RWPE2 (cell line): ENCODE results near the gene SEC24C.
A peak's percentile ranks its signal among the peaks of the same experiment; 100 is the strongest.

ENCODE experiments used
- ATAC-seq: fragments of 200-7000 bp; cut with Tn5 transposase; 3 replicates; pipeline ENCODE4 v1.9.1; 2021; ENCODE audit warnings: low read depth
- DNase-seq: peaks from one replicate; pipeline ENCODE4 v3.0.0-alpha.2; 2020; ENCODE audit warnings: low spot score
- H3K27ac ChIP-seq: fragments of 450-650 bp; 2 replicates; pipeline ENCODE4 v1.5.1; 2017; ENCODE audit warnings: mild to moderate bottlenecking; ENCODE audit not compliant: poor library complexity, severe bottlenecking
- H3K27me3 ChIP-seq: fragments of 250-450 bp; sonication (Bioruptor Pico); 2 replicates; pipeline ENCODE4 v1.5.1; 2021; ENCODE audit warnings: mild to moderate bottlenecking, moderate library complexity; ENCODE audit not compliant: insufficient read depth, poor library complexity, severe bottlenecking
- H3K36me3 ChIP-seq: fragments of 250-450 bp; sonication (Bioruptor Pico); 2 replicates; pipeline ENCODE4 v1.5.1; 2020; ENCODE audit warnings: low read depth, mild to moderate bottlenecking, moderate library complexity
- H3K4me1 ChIP-seq: fragments of 250-450 bp; sonication (Bioruptor Pico); 2 replicates; pipeline ENCODE4 v1.5.1; 2021; ENCODE audit warnings: mild to moderate bottlenecking, moderate library complexity; ENCODE audit not compliant: insufficient read depth, poor library complexity, severe bottlenecking
- H3K4me3 ChIP-seq: fragments of 250-450 bp; sonication (Bioruptor Pico); 2 replicates; pipeline ENCODE4 v1.5.1; 2021; ENCODE audit warnings: mild to moderate bottlenecking, moderate library complexity; ENCODE audit not compliant: severe bottlenecking
- H3K9me3 ChIP-seq: fragments of 250-450 bp; sonication (Bioruptor Pico); 2 replicates; pipeline ENCODE4 v1.5.1; 2021; ENCODE audit warnings: mild to moderate bottlenecking, moderate library complexity; ENCODE audit not compliant: severe bottlenecking
- TF ChIP-seq, protein P1 (sequence below): fragments of 450-650 bp; IDR thresholded peaks from one replicate; pipeline ENCODE4 v1.5.1; 2017; ENCODE audit warnings: mild to moderate bottlenecking, moderate library complexity; ENCODE audit not compliant: poor library complexity, severe bottlenecking

The SEC24C gene

DNA sequence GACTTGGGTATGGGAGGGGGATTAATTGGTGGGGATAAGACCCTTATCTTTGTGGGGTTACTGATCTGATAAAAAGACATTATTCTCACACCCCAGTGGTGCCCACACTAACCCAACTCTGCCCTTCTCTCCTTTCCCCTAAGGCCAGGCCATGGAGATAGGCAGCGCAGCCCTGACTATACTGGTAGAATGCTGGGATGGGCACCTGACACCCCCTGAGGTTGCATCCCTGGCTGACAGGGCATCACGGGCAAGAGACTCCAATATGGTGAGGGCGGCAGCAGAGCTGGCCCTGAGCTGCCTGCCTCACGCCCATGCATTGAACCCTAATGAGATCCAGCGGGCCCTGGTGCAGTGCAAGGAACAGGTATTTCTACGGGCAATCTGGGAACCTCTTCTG lies 53.9 kb downstream of the SEC24C start:
- H3K4me1 ChIP-seq = no peaks in the 10 kb centered on the region
- peaks cover 68% of the 10 kb centered on the region for H3K36me3 ChIP-seq
- H3K27me3 ChIP-seq = no peaks in the 10 kb centered on the region
- TF ChIP-seq, protein P1, sequence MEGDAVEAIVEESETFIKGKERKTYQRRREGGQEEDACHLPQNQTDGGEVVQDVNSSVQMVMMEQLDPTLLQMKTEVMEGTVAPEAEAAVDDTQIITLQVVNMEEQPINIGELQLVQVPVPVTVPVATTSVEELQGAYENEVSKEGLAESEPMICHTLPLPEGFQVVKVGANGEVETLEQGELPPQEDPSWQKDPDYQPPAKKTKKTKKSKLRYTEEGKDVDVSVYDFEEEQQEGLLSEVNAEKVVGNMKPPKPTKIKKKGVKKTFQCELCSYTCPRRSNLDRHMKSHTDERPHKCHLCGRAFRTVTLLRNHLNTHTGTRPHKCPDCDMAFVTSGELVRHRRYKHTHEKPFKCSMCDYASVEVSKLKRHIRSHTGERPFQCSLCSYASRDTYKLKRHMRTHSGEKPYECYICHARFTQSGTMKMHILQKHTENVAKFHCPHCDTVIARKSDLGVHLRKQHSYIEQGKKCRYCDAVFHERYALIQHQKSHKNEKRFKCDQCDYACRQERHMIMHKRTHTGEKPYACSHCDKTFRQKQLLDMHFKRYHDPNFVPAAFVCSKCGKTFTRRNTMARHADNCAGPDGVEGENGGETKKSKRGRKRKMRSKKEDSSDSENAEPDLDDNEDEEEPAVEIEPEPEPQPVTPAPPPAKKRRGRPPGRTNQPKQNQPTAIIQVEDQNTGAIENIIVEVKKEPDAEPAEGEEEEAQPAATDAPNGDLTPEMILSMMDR = no peak
- H3K27ac ChIP-seq = no peak overlapping the region
- no peak overlapping the region for H3K4me3 ChIP-seq
- no peak for ATAC-seq
- no peaks in the 10 kb centered on the region for H3K9me3 ChIP-seq
- DNase-seq = no peak

DNA sequence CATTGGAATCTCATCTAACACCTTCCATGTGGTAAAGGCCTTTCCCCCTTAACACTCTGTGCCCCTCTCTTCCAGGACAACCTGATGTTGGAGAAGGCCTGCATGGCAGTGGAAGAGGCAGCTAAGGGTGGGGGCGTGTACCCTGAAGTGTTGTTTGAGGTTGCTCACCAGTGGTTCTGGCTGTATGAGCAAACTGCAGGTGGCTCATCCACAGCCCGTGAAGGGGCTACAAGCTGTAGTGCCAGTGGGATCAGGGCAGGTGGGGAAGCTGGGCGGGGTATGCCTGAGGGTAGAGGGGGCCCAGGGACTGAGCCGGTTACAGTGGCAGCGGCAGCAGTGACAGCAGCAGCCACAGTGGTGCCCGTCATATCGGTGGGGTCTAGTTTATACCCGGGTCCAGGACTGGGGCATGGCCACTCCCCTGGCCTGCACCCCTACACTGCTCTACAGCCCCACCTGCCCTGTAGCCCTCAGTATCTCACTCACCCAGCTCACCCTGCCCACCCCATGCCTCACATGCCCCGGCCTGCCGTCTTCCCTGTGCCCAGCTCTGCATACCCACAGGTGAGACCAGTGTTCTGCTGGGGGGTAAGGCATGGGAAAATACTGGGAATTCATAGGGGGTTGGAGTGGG lies 54.9 kb downstream of the SEC24C start:
- no peak for DNase-seq
- no peaks in the 10 kb centered on the region for H3K9me3 ChIP-seq
- no peak overlapping the region for H3K4me3 ChIP-seq
- ATAC-seq = 0 out of 3 replicates have a peak, but pooled peaks have one; percentile 9
- no peaks in the 10 kb centered on the region for H3K4me1 ChIP-seq
- H3K27me3 ChIP-seq = no peaks in the 10 kb centered on the region
- TF ChIP-seq, protein P1 = no peak
- no peak overlapping the region for H3K27ac ChIP-seq
- H3K36me3 ChIP-seq = peaks cover 72% of the 10 kb centered on the region

DNA sequence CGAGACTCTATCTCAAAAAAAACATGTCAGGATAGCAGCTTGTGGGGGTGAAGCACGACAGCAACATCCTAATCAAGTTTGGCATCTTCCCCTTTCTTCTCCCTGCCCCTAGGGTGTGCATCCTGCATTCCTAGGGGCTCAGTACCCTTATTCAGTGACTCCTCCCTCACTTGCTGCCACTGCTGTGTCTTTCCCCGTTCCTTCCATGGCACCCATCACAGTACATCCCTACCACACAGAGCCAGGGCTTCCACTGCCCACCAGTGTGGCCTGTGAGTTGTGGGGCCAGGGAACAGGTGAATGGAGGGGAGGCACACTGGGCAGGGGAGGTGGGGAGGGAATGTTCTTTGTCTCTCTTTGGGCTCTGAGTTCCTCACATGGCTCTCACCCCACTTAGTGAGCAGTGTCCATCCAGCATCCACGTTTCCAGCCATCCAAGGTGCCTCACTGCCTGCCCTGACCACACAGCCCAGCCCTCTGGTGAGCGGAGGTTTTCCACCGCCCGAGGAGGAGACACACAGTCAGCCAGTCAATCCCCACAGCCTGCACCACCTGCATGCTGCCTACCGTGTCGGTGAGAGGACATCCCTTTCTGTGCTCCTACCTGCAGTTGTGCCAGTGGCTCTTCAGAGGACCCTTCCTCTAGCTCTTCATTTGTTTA lies 55.9 kb downstream of the SEC24C start:
- Histone ChIP-seq H3K4me3 (no peak overlapping the region), H3K27me3 (no peaks in the 10 kb centered on the region), H3K9me3 (no peaks in the 10 kb centered on the region), H3K36me3 (peaks cover 70% of the 10 kb centered on the region), H3K27ac (no peak overlapping the region), H3K4me1 (no peaks in the 10 kb centered on the region)
- DNase-seq = no peak
- ATAC-seq = no peak
- TF ChIP-seq, protein P1 = no peak

DNA sequence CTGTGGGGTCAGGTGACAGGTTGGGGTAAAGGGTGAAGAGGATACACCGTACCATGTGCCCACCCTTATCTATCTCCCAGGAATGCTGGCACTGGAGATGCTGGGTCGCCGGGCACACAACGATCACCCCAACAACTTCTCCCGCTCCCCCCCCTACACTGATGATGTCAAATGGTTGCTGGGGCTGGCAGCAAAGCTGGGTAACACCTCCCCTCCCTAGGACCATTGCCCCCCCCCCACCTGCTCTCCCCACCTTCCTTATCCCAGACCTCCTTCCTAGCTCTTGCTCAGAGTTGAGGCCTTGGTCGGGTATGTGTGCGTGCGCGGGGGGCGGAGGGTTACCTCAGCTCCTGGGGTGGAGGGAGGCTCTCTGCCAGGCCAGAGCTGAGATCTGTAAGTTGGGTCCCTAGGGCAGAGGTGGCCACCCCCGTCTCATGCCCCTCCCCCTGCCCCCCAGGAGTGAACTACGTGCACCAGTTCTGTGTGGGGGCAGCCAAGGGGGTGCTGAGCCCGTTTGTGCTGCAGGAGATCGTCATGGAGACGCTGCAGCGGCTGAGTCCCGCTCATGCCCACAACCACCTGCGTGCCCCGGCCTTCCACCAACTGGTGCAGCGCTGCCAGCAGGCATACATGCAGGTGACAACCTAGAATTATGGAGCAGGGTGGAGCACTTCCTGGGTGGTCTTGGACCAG lies 56.5 kb downstream of the SEC24C start:
- H3K9me3 ChIP-seq = no peaks in the 10 kb centered on the region
- no peaks in the 10 kb centered on the region for H3K4me1 ChIP-seq
- H3K27me3 ChIP-seq = no peaks in the 10 kb centered on the region
- H3K27ac ChIP-seq = no peak overlapping the region
- DNase-seq (no peak), ATAC-seq (no peak)
- peaks cover 71% of the 10 kb centered on the region for H3K36me3 ChIP-seq
- no peak overlapping the region for H3K4me3 ChIP-seq
- TF ChIP-seq, protein P1 = no peak
